K562 (cell line): ENCODE measurements around the gene IP6K3. TPM values are rescaled to one million over a fixed set of nuclear protein-coding genes. Genes with fewer than 3 reads are reported as not detected.
A peak's percentile ranks its signal among the peaks of the same experiment; 100 is the strongest.

Experiments used
- ARID1B ChIP-seq: fragments of 450-650 bp; IDR thresholded peaks from 2 replicates; pipeline ENCODE4 v1.6.1; 2016; ENCODE audit warnings: antibody characterized with exemption, mild to moderate bottlenecking, inconsistent platforms
- ESRRA ChIP-seq: fragments of 450-650 bp; IDR thresholded peaks from 2 replicates; pipeline ENCODE4 v1.6.1; 2014; ENCODE audit warnings: low read depth, mild to moderate bottlenecking, moderate library complexity, borderline replicate concordance
- FOXJ3 ChIP-seq: sonication (generic); formaldehyde crosslinking; IDR thresholded peaks from 2 replicates; pipeline ENCODE4 v1.4.0; 2020; ENCODE audit warnings: mild to moderate bottlenecking, missing genetic modification reagents
- GABPB1 ChIP-seq: sonication (generic); formaldehyde crosslinking; IDR thresholded peaks from 2 replicates; pipeline ENCODE4 v1.8.0; 2022; ENCODE audit warnings: mild to moderate bottlenecking, missing genetic modification reagents
- HDAC2 ChIP-seq: fragments of 450-650 bp; IDR thresholded peaks from 2 replicates; pipeline ENCODE4 v1.6.1; 2016; ENCODE audit warnings: mild to moderate bottlenecking
- MAX ChIP-seq: sonication (generic); formaldehyde crosslinking; IDR thresholded peaks from 2 replicates; pipeline ENCODE4 v1.9.0; 2022; ENCODE audit warnings: mild to moderate bottlenecking, missing genetic modification reagents
- MEF2D ChIP-seq: conservative IDR thresholded peaks from 2 replicates; pipeline ENCODE4 v1.6.1; 2016; ENCODE audit warnings: low read depth, missing genetic modification characterization, missing compliant biosample characterization
- MYC ChIP-seq, 2 experiments: fragments of 250-450 bp in 1 of 2; sonication (Bioruptor Pico) in 1 of 2; IDR thresholded peaks; 2 replicates each; pipeline versions ENCODE4 v1.5.1 to v1.6.1; 2012 to 2021; ENCODE audit warnings: low read depth in 2 of 2, borderline replicate concordance in 1 of 2, improper control_type of control experiment in 1 of 2, low read length in 1 of 2, mild to moderate bottlenecking in 1 of 2, moderate library complexity in 1 of 2
- NCOA2 ChIP-seq, 2 experiments: fragments of 450-650 bp; IDR thresholded peaks; 2 replicates each; pipeline ENCODE4 v1.6.1; 2018; ENCODE audit warnings: mild to moderate bottlenecking in 2 of 2, moderate library complexity in 1 of 2; ENCODE audit not compliant: partially characterized antibody in 2 of 2
- PRMT5 ChIP-seq: sonication (generic); formaldehyde crosslinking; IDR thresholded peaks from 2 replicates; pipeline ENCODE4 v1.5.0; 2020; ENCODE audit warnings: missing genetic modification reagents
- PURB ChIP-seq: sonication (generic); formaldehyde crosslinking; IDR thresholded peaks from 2 replicates; pipeline ENCODE4 v1.9.0; 2021; ENCODE audit warnings: low read depth, mild to moderate bottlenecking, missing genetic modification reagents
- XRCC3 ChIP-seq: fragments of 450-650 bp; IDR thresholded peaks from 2 replicates; pipeline ENCODE4 v1.6.1; 2017; ENCODE audit warnings: mild to moderate bottlenecking, moderate library complexity
- ZBTB40 ChIP-seq, 2 experiments: fragments of 450-650 bp in 1 of 2; sonication (generic) in 1 of 2; formaldehyde crosslinking in 1 of 2; IDR thresholded peaks; 2 replicates each; pipeline versions ENCODE4 v1.7.1 to v1.9.0; 2016 to 2022; ENCODE audit warnings: inconsistent platforms in 1 of 2, mild to moderate bottlenecking in 1 of 2, missing genetic modification reagents in 1 of 2
- ZNF232 ChIP-seq: sonication (generic); formaldehyde crosslinking; IDR thresholded peaks from 2 replicates; pipeline ENCODE4 v1.8.0; 2022; ENCODE audit warnings: mild to moderate bottlenecking, missing genetic modification reagents
- ZNF280A ChIP-seq: fragments of 450-650 bp; IDR thresholded peaks from 2 replicates; pipeline ENCODE4 v1.6.1; 2018; ENCODE audit warnings: mild to moderate bottlenecking, low read depth; ENCODE audit not compliant: partially characterized antibody
- ZNF75A ChIP-seq: fragments of 450-650 bp; formaldehyde crosslinking; IDR thresholded peaks from 2 replicates; pipeline ENCODE4 v1.4.0; 2020; ENCODE audit warnings: mild to moderate bottlenecking
- polyA plus RNA-seq, 8 experiments: library from polyadenylated mRNA; depleted of rRNA in 4 of 8; stranded (reverse) in 5 of 8; unstranded in 3 of 8; fragments of >200 nt; fragmentation: Nextera tagmentation in 2 of 8; fragmentation: Illumina TruSeq in 1 of 8; extraction: Ambion mirVana in 2 of 8; extraction: Trizol in 1 of 8; gene quantifications; 2 replicates each; pipeline versions ENCODE4 v1.2.1 to v1.2.3, GENCODE V29; 2011 to 2014; ENCODE audit warnings: inconsistent platforms in 1 of 8, missing spikeins in 1 of 8
- total RNA-seq, 7 experiments: library from RNA; depleted of rRNA in 6 of 7; stranded (reverse); fragments of >200 nt in 6 of 7; fragmentation: Illumina TruSeq in 2 of 7; extraction: Trizol in 2 of 7; gene quantifications; 2 replicates each; pipeline versions ENCODE4 v1.2.1 to v1.2.3, GENCODE V29; 2011 to 2021; ENCODE audit warnings: low replicate concordance in 1 of 7

The IP6K3 gene
- total and polyA plus RNA-seq, 9 of the 15 experiments (the other 6 are each of a cell fraction or from before 2014, with no cell fraction given): not detected

- no peak; the same call in 1 of the 2 replicates for TF ChIP-seq ZNF232 (CRISPR knock-in tag)
- no peak for TF ChIP-seq PRMT5
- no peak for TF ChIP-seq XRCC3
- TF ChIP-seq ARID1B: no peak
- TF ChIP-seq ZBTB40 (IDR thresholded peaks at IDR 0.05): peak; percentile 86
- TF ChIP-seq ZBTB40 (CRISPR knock-in tag; IDR thresholded peaks at IDR 0.05): no peak
- TF ChIP-seq NCOA2 (IDR thresholded peaks at IDR 0.05; ENCODE audit: partially characterized antibody in 2 of 2): no peak
- peak; percentile 81 for TF ChIP-seq MEF2D (tag)
- TF ChIP-seq MAX (CRISPR knock-in tag): no peak
- no peak for TF ChIP-seq ZNF75A (CRISPR knock-in tag)
- no peak; the same call in 1 of the 2 replicates for TF ChIP-seq ESRRA
- no peak for TF ChIP-seq HDAC2
- no peak for TF ChIP-seq FOXJ3 (CRISPR knock-in tag)
- peak; percentile 90 for TF ChIP-seq GABPB1 (CRISPR knock-in tag)
- no peak; the same call in 1 of the 2 replicates for TF ChIP-seq MYC (IDR thresholded peaks at IDR 0.05; ENCODE audit: low read depth, low read length)
- no peak for TF ChIP-seq MYC (CRISPR knock-in tag; IDR thresholded peaks at IDR 0.05; ENCODE audit: borderline replicate concordance, low read depth)
- no peak for TF ChIP-seq PURB
- no peak for TF ChIP-seq ZNF280A
Observed at GRCh38 chr6:33788694-33789549, 42.2 kb upstream of the IP6K3 start, which contains the start of gene LEMD2 (continued).
